H9 (cell line): Measurements from ENCODE around the gene BRCA1. TPM values are rescaled to one million over a fixed set of nuclear protein-coding genes. Genes with fewer than 3 reads are reported as not detected.

Source experiments
- DNase-seq: peaks from one replicate; pipeline ENCODE4 v3.0.0-alpha.2; 2017
- H2AFZ ChIP-seq: one replicate; pipeline ENCODE4 v1.6.1; 2013; ENCODE audit warnings: mild to moderate bottlenecking, low read length, control low read depth, moderate library complexity
- H2AK5ac ChIP-seq: 2 replicates; pipeline ENCODE4 v1.6.1; 2013; ENCODE audit warnings: low read length, control low read depth, mixed read lengths; ENCODE audit not compliant: insufficient read length
- H2BK120ac ChIP-seq: one replicate; pipeline ENCODE4 v1.6.1; 2013; ENCODE audit warnings: low read depth, mild to moderate bottlenecking, low read length, control low read depth, inconsistent platforms; ENCODE audit not compliant: poor library complexity, severe bottlenecking
- H2BK12ac ChIP-seq: 2 replicates; pipeline ENCODE4 v1.6.1; 2013; ENCODE audit warnings: low read length, control low read depth, mixed read lengths, low read depth; ENCODE audit not compliant: insufficient read length
- H2BK15ac ChIP-seq: 2 replicates; pipeline ENCODE4 v1.6.1; 2013; ENCODE audit warnings: low read depth, low read length, control low read depth
- H2BK20ac ChIP-seq: one replicate; pipeline ENCODE4 v1.6.1; 2013; ENCODE audit warnings: low read depth, mild to moderate bottlenecking, low read length, control low read depth, inconsistent platforms; ENCODE audit not compliant: poor library complexity, severe bottlenecking
- H2BK5ac ChIP-seq: 2 replicates; pipeline ENCODE4 v1.6.1; 2013; ENCODE audit warnings: low read length, control low read depth, mixed read lengths; ENCODE audit not compliant: insufficient read length
- H3K14ac ChIP-seq: 2 replicates; pipeline ENCODE4 v1.6.1; 2013; ENCODE audit warnings: low read length, control low read depth; ENCODE audit not compliant: insufficient read depth
- H3K18ac ChIP-seq: 2 replicates; pipeline ENCODE4 v1.6.1; 2013; ENCODE audit warnings: low read depth, mild to moderate bottlenecking, mixed read lengths, low read length, control low read depth; ENCODE audit not compliant: insufficient read length
- H3K23ac ChIP-seq: 2 replicates; pipeline ENCODE4 v1.6.1; 2013; ENCODE audit warnings: low read length, control low read depth, mixed read lengths, low read depth; ENCODE audit not compliant: insufficient read length
- H3K23me2 ChIP-seq: 2 replicates; pipeline ENCODE4 v1.6.1; 2013; ENCODE audit warnings: low read depth, mild to moderate bottlenecking, mixed read lengths, low read length, control low read depth; ENCODE audit not compliant: insufficient read length, poor library complexity, severe bottlenecking
- H3K27ac ChIP-seq: 2 replicates; pipeline ENCODE4 v1.5.1; 2013; ENCODE audit warnings: low read length, control low read depth, mixed read lengths, low read depth; ENCODE audit not compliant: insufficient read length
- H3K27me3 ChIP-seq: 2 replicates; pipeline ENCODE4 v1.6.1; 2013; ENCODE audit warnings: low read length, control low read depth, inconsistent platforms; ENCODE audit not compliant: insufficient read depth
- H3K4ac ChIP-seq: 2 replicates; pipeline ENCODE4 v1.6.1; 2013; ENCODE audit warnings: low read depth, mild to moderate bottlenecking, control low read depth, inconsistent platforms, low read length, moderate library complexity
- H3K4me1 ChIP-seq: 2 replicates; pipeline ENCODE4 v1.6.1; 2013; ENCODE audit warnings: low read length, control low read depth, inconsistent platforms; ENCODE audit not compliant: insufficient read depth
- H3K4me2 ChIP-seq: 2 replicates; pipeline ENCODE4 v1.6.1; 2013; ENCODE audit warnings: low read length, control low read depth, mixed read lengths; ENCODE audit not compliant: insufficient read length, insufficient read depth
- H3K56ac ChIP-seq: 2 replicates; pipeline ENCODE4 v1.6.1; 2013; ENCODE audit warnings: low read depth, mild to moderate bottlenecking, mixed read lengths, low read length, control low read depth; ENCODE audit not compliant: insufficient read length
- H3K79me1 ChIP-seq: 2 replicates; pipeline ENCODE4 v1.6.1; 2013; ENCODE audit warnings: low read depth, mild to moderate bottlenecking, moderate library complexity, low read length, control low read depth, inconsistent platforms; ENCODE audit not compliant: insufficient read depth, poor library complexity, severe bottlenecking
- H3K79me2 ChIP-seq: 2 replicates; pipeline ENCODE4 v1.6.1; 2013; ENCODE audit warnings: low read length, control low read depth, inconsistent platforms; ENCODE audit not compliant: insufficient read depth
- H3K9ac ChIP-seq: 2 replicates; pipeline ENCODE4 v1.6.1; 2013; ENCODE audit warnings: low read length, control low read depth, mixed read lengths; ENCODE audit not compliant: insufficient read length; ENCODE audit errors: extremely low read depth
- H3K9me3 ChIP-seq: one replicate; pipeline ENCODE4 v1.6.1; 2013; ENCODE audit warnings: low read depth, low read length, inconsistent platforms; ENCODE audit not compliant: control insufficient read depth
- H3T11ph ChIP-seq: one replicate; pipeline ENCODE4 v1.6.1; 2013; ENCODE audit warnings: mild to moderate bottlenecking, low read length, control low read depth, inconsistent platforms
- H4K20me1 ChIP-seq: one replicate; pipeline ENCODE4 v1.6.1; 2013; ENCODE audit not compliant: control insufficient read depth, insufficient read length, insufficient read depth
- H4K5ac ChIP-seq: 2 replicates; pipeline ENCODE4 v1.6.1; 2013; ENCODE audit warnings: low read depth, mild to moderate bottlenecking, mixed read lengths, low read length, control low read depth; ENCODE audit not compliant: insufficient read length
- H4K8ac ChIP-seq: replicated peaks from 2 replicates; pipeline ENCODE4 v1.6.1; 2013; ENCODE audit warnings: low read length, control low read depth, mixed read lengths, low read depth; ENCODE audit not compliant: insufficient read length
- H4K91ac ChIP-seq: 2 replicates; pipeline ENCODE4 v1.6.1; 2013; ENCODE audit warnings: low read depth, mild to moderate bottlenecking, moderate library complexity, mixed read lengths, low read length, control low read depth; ENCODE audit not compliant: insufficient read length
- H3K27ac Mint-ChIP-seq, 3 experiments: 2 replicates in 2 of 3; 3 replicates in 1 of 3; pipeline ENCODE4 v1.8.0; 2020 to 2021; ENCODE audit warnings: mixed read lengths in 3 of 3, mild to moderate bottlenecking in 1 of 3, moderate library complexity in 1 of 3
- H3K27me3 Mint-ChIP-seq: 2 replicates; pipeline ENCODE4 v1.8.0; 2021; ENCODE audit warnings: low read depth, mild to moderate bottlenecking, moderate library complexity, mixed read lengths
- H3K36me3 Mint-ChIP-seq, 3 experiments: 2 replicates in 2 of 3; 3 replicates in 1 of 3; pipeline ENCODE4 v1.8.0; 2020 to 2021; ENCODE audit warnings: low read depth in 3 of 3, mixed read lengths in 3 of 3; ENCODE audit not compliant: insufficient read depth in 1 of 3
- H3K4me1 Mint-ChIP-seq, 2 experiments: 2 replicates each; pipeline ENCODE4 v1.8.0; 2020; ENCODE audit warnings: mixed read lengths in 2 of 2
- H3K4me3 Mint-ChIP-seq, 2 experiments: 2 replicates in 1 of 2; 3 replicates in 1 of 2; pipeline ENCODE4 v1.8.0; 2020 to 2021; ENCODE audit warnings: mild to moderate bottlenecking in 2 of 2, mixed read lengths in 2 of 2, moderate library complexity in 1 of 2
- H3K9me3 Mint-ChIP-seq, 2 experiments: 2 replicates in 1 of 2; 3 replicates in 1 of 2; pipeline ENCODE4 v1.8.0; 2020; ENCODE audit warnings: mild to moderate bottlenecking in 2 of 2, mixed read lengths in 2 of 2, moderate library complexity in 1 of 2
- CTCF ChIP-seq: fragments of 200-600 bp; sonication (generic); conservative IDR thresholded peaks from 3 replicates; pipeline ENCODE4 v1.8.0; 2021; ENCODE audit warnings: antibody characterized with exemption, mild to moderate bottlenecking
- WGBS: extraction: QIAGEN DNeasy Blood & Tissue Kit; methylation state at CpG from one replicate; pipeline ENCODE4 v1.1.7; 2013; ENCODE audit warnings: missing lambda C conversion rate, low lambda C conversion rate, mixed read lengths; ENCODE audit not compliant: insufficient read length; ENCODE audit errors: extremely low coverage; 5-methylcytosine and 5-hydroxymethylcytosine counted together
- total RNA-seq: library from RNA; stranded (reverse); gene quantifications from 2 replicates; pipeline ENCODE4 v1.2.1, GENCODE V29; 2021

The BRCA1 gene
- total RNA-seq, 1 experiment from 2014 or later, result 32.3 TPM

GRCh38 chr17:43094129-43094835, 30.9 kb downstream of the BRCA1 start:
- no CpG with 5 or more reads among the region's 4 CpGs for WGBS
- no peak overlapping the region for H3K23ac ChIP-seq
- no peaks in the 10 kb centered on the region for H3K27me3 ChIP-seq
- no peak overlapping the region for H3K56ac ChIP-seq
- no peak overlapping the region for H3K14ac ChIP-seq
- no peak for TF ChIP-seq CTCF
- H4K8ac ChIP-seq, result no peak overlapping the region
- H3K4me2 ChIP-seq, result no peak overlapping the region
- no peak overlapping the region for H3K9ac ChIP-seq
- H3T11ph ChIP-seq, result no peak overlapping the region
- no peaks in the 10 kb centered on the region for H3K27me3 Mint-ChIP-seq
- H3K18ac ChIP-seq, result no peak overlapping the region
- H3K4me1 Mint-ChIP-seq, result no peaks in the 10 kb centered on the region
- H2BK20ac ChIP-seq, result no peak overlapping the region
- H4K91ac ChIP-seq, result no peak overlapping the region
- no peak overlapping the region for H2BK5ac ChIP-seq
- H2BK120ac ChIP-seq, result no peak overlapping the region
- no peaks in the 10 kb centered on the region; a peak in 1 of 5 replicates for H3K9me3 Mint-ChIP-seq
- no peaks in the 10 kb centered on the region for H4K20me1 ChIP-seq
- no peak for DNase-seq
- no peak overlapping the region for H4K5ac ChIP-seq
- H3K79me1 ChIP-seq, result no peaks in the 10 kb centered on the region
- H3K27ac ChIP-seq, result no peak overlapping the region
- H2AK5ac ChIP-seq, result no peak overlapping the region
- H3K4me3 Mint-ChIP-seq, result no peak overlapping the region
- no peak overlapping the region for H3K4ac ChIP-seq
- H2BK15ac ChIP-seq, result no peak overlapping the region
- H3K9me3 ChIP-seq, result no peaks in the 10 kb centered on the region
- H3K36me3 Mint-ChIP-seq, result peaks cover 8 to 52% (median 46%) of the 10 kb centered on the region in 3 experiments; a peak in 6 of 7 replicates
- peak overlapping the region in 1 of 3 experiments; percentile 32; a peak in 1 of 7 replicates for H3K27ac Mint-ChIP-seq
- no peak overlapping the region for H2BK12ac ChIP-seq
- H3K79me2 ChIP-seq, result no peaks in the 10 kb centered on the region
- H3K23me2 ChIP-seq, result no peaks in the 10 kb centered on the region
- H3K4me1 ChIP-seq, result no peaks in the 10 kb centered on the region
- H2AFZ ChIP-seq, result no peak overlapping the region
